GM12878 (cell line): ENCODE results near the gene STRA8. TPM values are rescaled to one million over a fixed set of nuclear protein-coding genes. Genes with fewer than 3 reads are reported as not detected.

Experiments
- ASH2L ChIP-seq: fragments of 300-600, 200-600 bp; sonication (generic); IDR thresholded peaks from 2 replicates; pipeline ENCODE4 v1.6.1; 2017; ENCODE audit warnings: low read depth, mild to moderate bottlenecking, borderline replicate concordance
- BMI1 ChIP-seq: fragments of 450-650 bp; IDR thresholded peaks from 2 replicates; pipeline ENCODE4 v1.6.1; 2016; ENCODE audit warnings: mild to moderate bottlenecking, moderate library complexity, borderline replicate concordance
- CBFB ChIP-seq: IDR thresholded peaks from 2 replicates; pipeline ENCODE4 v1.6.1; 2016; ENCODE audit warnings: antibody characterized with exemption, low read depth
- CBX3 ChIP-seq: fragments of 200-600 bp; sonication (generic); IDR thresholded peaks from 2 replicates; pipeline ENCODE4 v1.6.1; 2016; ENCODE audit warnings: low read depth, borderline replicate concordance
- DPF2 ChIP-seq: fragments of 450-650 bp; IDR thresholded peaks from 2 replicates; pipeline ENCODE4 v1.6.1; 2017; ENCODE audit warnings: mild to moderate bottlenecking
- ETV6 ChIP-seq, 2 experiments: fragments of 450-650 bp in 1 of 2; IDR thresholded peaks in 1 of 2; conservative IDR thresholded peaks in 1 of 2; 2 replicates each; pipeline ENCODE4 v1.6.1; 2014; ENCODE audit warnings: antibody characterized with exemption in 1 of 2, borderline replicate concordance in 1 of 2, low read depth in 1 of 2, mild to moderate bottlenecking in 1 of 2, moderate library complexity in 1 of 2
- FOXK2 ChIP-seq: fragments of 450-650 bp; IDR thresholded peaks from 2 replicates; pipeline ENCODE4 v1.6.1; 2017; ENCODE audit warnings: mild to moderate bottlenecking, moderate library complexity
- GABPA ChIP-seq: IDR thresholded peaks from 2 replicates; pipeline ENCODE4 v1.6.1; 2014; ENCODE audit warnings: antibody characterized with exemption, low read depth, mild to moderate bottlenecking, inconsistent platforms
- KLF5 ChIP-seq: fragments of 450-650 bp; IDR thresholded peaks from 2 replicates; pipeline ENCODE4 v1.6.1; 2014; ENCODE audit warnings: mild to moderate bottlenecking; ENCODE audit not compliant: partially characterized antibody
- MEF2A ChIP-seq: IDR thresholded peaks from 2 replicates; pipeline ENCODE4 v1.6.1; 2011; ENCODE audit warnings: low read depth, mild to moderate bottlenecking, low read length, moderate library complexity; ENCODE audit not compliant: insufficient read depth
- NBN ChIP-seq: fragments of 450-650 bp; IDR thresholded peaks from 2 replicates; pipeline ENCODE4 v1.6.1; 2016
- POLR2AphosphoS5 ChIP-seq: IDR thresholded peaks from 2 replicates; pipeline ENCODE4 v1.6.1; 2011; ENCODE audit warnings: mild to moderate bottlenecking, low read length, inconsistent platforms
- RAD21 ChIP-seq: IDR thresholded peaks from 2 replicates; pipeline ENCODE4 v1.6.1; 2011; ENCODE audit warnings: mild to moderate bottlenecking, low read depth, low read length, moderate library complexity; ENCODE audit not compliant: insufficient read depth
- RCOR1 ChIP-seq: conservative IDR thresholded peaks from 2 replicates; pipeline ENCODE4 v1.6.1; 2012; ENCODE audit warnings: low read depth, low read length, improper control_type of control experiment
- RUNX3 ChIP-seq: IDR thresholded peaks from 2 replicates; pipeline ENCODE4 v1.6.1; 2012; ENCODE audit warnings: low read length, inconsistent platforms
- SIX5 ChIP-seq: IDR thresholded peaks from 2 replicates; pipeline ENCODE4 v1.6.1; 2011; ENCODE audit warnings: mild to moderate bottlenecking, low read depth, low read length, moderate library complexity; ENCODE audit not compliant: severe bottlenecking
- SPI1 ChIP-seq: IDR thresholded peaks from 2 replicates; pipeline ENCODE4 v1.6.1; 2011; ENCODE audit warnings: low read depth, mild to moderate bottlenecking, low read length, moderate library complexity, borderline replicate concordance; ENCODE audit not compliant: insufficient read depth
- STAT1 ChIP-seq: fragments of 450-650 bp; conservative IDR thresholded peaks from 2 replicates; pipeline ENCODE4 v1.6.1; 2014; ENCODE audit warnings: antibody characterized with exemption, mild to moderate bottlenecking
- STAT3 ChIP-seq: IDR thresholded peaks from 2 replicates; pipeline ENCODE4 v1.6.1; 2011; ENCODE audit warnings: low read depth, low read length, improper control_type of control experiment
- SUPT20H ChIP-seq: IDR thresholded peaks from 2 replicates; pipeline ENCODE4 v1.6.1; 2011; ENCODE audit warnings: low read depth, mild to moderate bottlenecking, low read length, moderate library complexity, borderline replicate concordance; ENCODE audit not compliant: control insufficient read depth
- USF1 ChIP-seq: IDR thresholded peaks from 2 replicates; pipeline ENCODE4 v1.6.1; 2011; ENCODE audit warnings: borderline replicate concordance, low read depth, mild to moderate bottlenecking, moderate library complexity, mixed read lengths, low read length; ENCODE audit not compliant: insufficient read depth; ENCODE audit errors: extremely low read length
- USF2 ChIP-seq: IDR thresholded peaks from 2 replicates; pipeline ENCODE4 v1.6.1; 2011; ENCODE audit warnings: low read depth, low read length, improper control_type of control experiment, borderline replicate concordance
- YY1 ChIP-seq: IDR thresholded peaks from 2 replicates; pipeline ENCODE4 v1.6.1; 2011; ENCODE audit warnings: low read depth, mild to moderate bottlenecking, low read length
- ZBED1 ChIP-seq: IDR thresholded peaks from 2 replicates; pipeline ENCODE4 v1.6.1; 2016; ENCODE audit warnings: borderline replicate concordance
- ZBTB40 ChIP-seq: fragments of 450-650 bp; IDR thresholded peaks from 2 replicates; pipeline ENCODE4 v1.6.1; 2016; ENCODE audit warnings: mild to moderate bottlenecking, moderate library complexity, borderline replicate concordance
- ZSCAN29 ChIP-seq: fragments of 450-650 bp; IDR thresholded peaks from 2 replicates; pipeline ENCODE4 v1.6.1; 2017; ENCODE audit warnings: mild to moderate bottlenecking, moderate library complexity
- polyA plus RNA-seq, 11 experiments: library from polyadenylated mRNA; depleted of rRNA in 4 of 11; unstranded in 6 of 11; stranded (reverse) in 5 of 11; fragments of >200 nt; fragmentation: Nextera tagmentation in 4 of 11; fragmentation: Illumina TruSeq in 1 of 11; extraction: Ambion mirVana in 4 of 11; extraction: Trizol in 1 of 11; gene quantifications; 1 replicate in 1 of 11; 2 replicates in 10 of 11; pipeline versions ENCODE4 v1.2.1 to v1.2.3, GENCODE V29; 2011 to 2016; ENCODE audit warnings: inconsistent platforms in 2 of 11, missing spikeins in 2 of 11, low read depth in 1 of 11
- total RNA-seq, 4 experiments: library from RNA; depleted of rRNA in 3 of 4; stranded (reverse); fragments of >200 nt in 3 of 4; fragmentation: Illumina TruSeq in 1 of 4; extraction: Trizol in 1 of 4; gene quantifications; 2 replicates each; pipeline versions ENCODE4 v1.2.1 to v1.2.3, GENCODE V29; 2013 to 2021

The STRA8 gene
- total and polyA plus RNA-seq, 10 of the 15 experiments (the other 5 are each of a cell fraction or from before 2014, with no cell fraction given) = 0.15 TPM; not detected in 9

- TF ChIP-seq ASH2L = no peak
- no peak for TF ChIP-seq POLR2AphosphoS5
- TF ChIP-seq USF1 = no peak
- no peak for TF ChIP-seq MEF2A
- TF ChIP-seq RAD21 = no peak
- TF ChIP-seq CBX3 = no peak
- TF ChIP-seq CBFB = no peak
- TF ChIP-seq FOXK2 = no peak; the same call in 1 of the 2 replicates
- no peak for TF ChIP-seq YY1
- TF ChIP-seq SUPT20H = no peak
- TF ChIP-seq KLF5 = no peak
- TF ChIP-seq ZSCAN29 = no peak
- peak; percentile 98 for TF ChIP-seq NBN
- peak in 1 of 2 experiments; percentile 51; a peak in 1 of 4 replicates for TF ChIP-seq ETV6 (conservative IDR thresholded peaks at IDR 0.05 in 1 of 2, IDR thresholded peaks at IDR 0.05 in 1 of 2; ENCODE audit: borderline replicate concordance in 1 of 2, low read depth in 1 of 2)
- TF ChIP-seq GABPA = no peak
- TF ChIP-seq STAT1 = no peak
- no peak for TF ChIP-seq ZBTB40
- TF ChIP-seq DPF2 = 0 out of 2 replicates have a peak, but pooled peaks have one; percentile 72
- TF ChIP-seq SPI1 = peak; percentile 26; the same call in 1 of the 2 replicates
- no peak for TF ChIP-seq USF2
- TF ChIP-seq BMI1 = peak; percentile 41; the same call in 1 of the 2 replicates
- no peak for TF ChIP-seq STAT3
- TF ChIP-seq RCOR1 = no peak
- no peak for TF ChIP-seq ZBED1
- no peak for TF ChIP-seq SIX5
- peak; percentile 55 for TF ChIP-seq RUNX3
Observed at GRCh38 chr7:135251496-135252391, 18.1 kb downstream of the STRA8 start (continued).
